Endothelial cell of umbilical vein (primary cell): ENCODE measurements around the gene GIT2. TPM values are rescaled to one million over a fixed set of nuclear protein-coding genes. Genes with fewer than 3 reads are reported as not detected.
"Not testable (repeated sequence)": the region's sequence is repeated elsewhere in the genome, so short reads cannot be mapped to it uniquely, and the experiment has no call there.

Source experiments
- BruUV-seq: library from RNA; stranded (reverse); fragments of 400-500 nt; replicated peaks from 2 replicates; lab custom pipeline; 2021; lab: Mats Ljungman, UMichigan
- CTCF ChIA-PET: fragments of 300-600, 350-600 bp; sonication (Branson Sonifier 250); formaldehyde crosslinking; loops from one replicate; lab custom pipeline; 2021; ENCODE audit warnings: antibody characterized with exemption, inconsistent platforms; lab: Charles Lee
- POLR2A ChIA-PET: fragments of 300-600, 350-600 bp; sonication (Branson Sonifier 250); formaldehyde crosslinking; loops from one replicate; lab custom pipeline; 2021; ENCODE audit warnings: antibody characterized with exemption, inconsistent platforms; lab: Charles Lee
- DNase-seq: peaks from one replicate; pipeline ENCODE4 v3.0.0-alpha.2; 2011; ENCODE audit warnings: low read depth, low spot score
- FAIRE-seq: peaks from 2 replicates; lab custom pipeline; 2011; peaks lifted over from hg19 to GRCh38; lab: Jason Lieb, UNC
- H2AFZ ChIP-seq: 2 replicates; pipeline ENCODE4 v1.6.0; 2012; ENCODE audit warnings: low read depth, low read length, control low read depth, inconsistent platforms
- H3K27ac ChIP-seq: 2 replicates; pipeline ENCODE4 v1.5.1; 2011; ENCODE audit warnings: low read depth, mild to moderate bottlenecking, control low read depth, low read length, moderate library complexity; ENCODE audit not compliant: insufficient read depth
- H3K27me3 ChIP-seq, 2 experiments: 2 replicates each; pipeline versions ENCODE4 v1.6.0 to v1.6.1; 2011; ENCODE audit warnings: low read length in 2 of 2, mixed read lengths in 1 of 2; ENCODE audit not compliant: control insufficient read depth in 2 of 2, insufficient read depth in 2 of 2
- H3K36me3 ChIP-seq, 2 experiments: 2 replicates in 1 of 2; 3 replicates in 1 of 2; pipeline ENCODE4 v1.5.1; 2011; ENCODE audit warnings: low read length in 2 of 2, mild to moderate bottlenecking in 1 of 2, moderate library complexity in 1 of 2; ENCODE audit not compliant: control insufficient read depth in 2 of 2, insufficient read depth in 2 of 2; ENCODE audit errors: extremely low read depth in 1 of 2
- H3K4me1 ChIP-seq: 3 replicates; pipeline ENCODE4 v1.5.1; 2011; ENCODE audit warnings: mild to moderate bottlenecking, low read length; ENCODE audit not compliant: control insufficient read depth, insufficient read depth; ENCODE audit errors: extremely low read depth
- H3K4me2 ChIP-seq: 2 replicates; pipeline ENCODE4 v1.6.1; 2011; ENCODE audit warnings: low read length, control low read depth, mixed read lengths; ENCODE audit not compliant: insufficient read depth
- H3K4me3 ChIP-seq, 3 experiments: fragments of 200-600 bp in 1 of 3; sonication (generic), shearing (Covaris generic) in 1 of 3; replicated peaks in 1 of 3; 2 replicates each; pipeline ENCODE4 v1.5.1; 2011 to 2016; ENCODE audit warnings: control low read depth in 3 of 3, low read length in 3 of 3, mild to moderate bottlenecking in 2 of 3, inconsistent platforms in 1 of 3, low read depth in 1 of 3, moderate library complexity in 1 of 3; ENCODE audit not compliant: insufficient read depth in 1 of 3
- H3K79me2 ChIP-seq: 2 replicates; pipeline ENCODE4 v1.6.0; 2012; ENCODE audit warnings: low read length, inconsistent platforms; ENCODE audit not compliant: control insufficient read depth, insufficient read depth
- H3K9ac ChIP-seq: replicated peaks from 2 replicates; pipeline ENCODE3; 2011; ENCODE audit warnings: low read length, control low read depth; ENCODE audit not compliant: insufficient read depth; ENCODE audit errors: extremely low read depth
- H3K9me1 ChIP-seq: replicated peaks from 3 replicates; pipeline ENCODE4 v1.6.0; 2011; ENCODE audit warnings: mild to moderate bottlenecking, low read length; ENCODE audit not compliant: control insufficient read depth, insufficient read depth; ENCODE audit errors: extremely low read depth
- H3K9me3 ChIP-seq: replicated peaks from 2 replicates; pipeline ENCODE4 v1.5.1; 2012; ENCODE audit warnings: low read length, inconsistent platforms; ENCODE audit not compliant: control insufficient read depth, insufficient read depth
- H4K20me1 ChIP-seq: replicated peaks from 2 replicates; pipeline ENCODE3; 2011; ENCODE audit warnings: mild to moderate bottlenecking, low read length; ENCODE audit not compliant: control insufficient read depth, insufficient read depth; ENCODE audit errors: extremely low read depth
- EZH2 ChIP-seq: IDR thresholded peaks from 2 replicates; pipeline ENCODE4 v1.6.1; 2012; ENCODE audit warnings: borderline replicate concordance, low read depth, mild to moderate bottlenecking, moderate library complexity, low read length, inconsistent platforms; ENCODE audit not compliant: severe bottlenecking
- GATA2 ChIP-seq: IDR thresholded peaks from 2 replicates; pipeline ENCODE4 v1.7.0; 2011; ENCODE audit warnings: low read depth, mild to moderate bottlenecking, moderate library complexity, mixed read lengths, low read length; ENCODE audit not compliant: insufficient read length, insufficient read depth
- MAX ChIP-seq: IDR thresholded peaks from 2 replicates; pipeline ENCODE4 v1.6.1; 2011; ENCODE audit not compliant: insufficient read depth, insufficient read length
- POLR2AphosphoS5 ChIP-seq: IDR thresholded peaks from 2 replicates; pipeline ENCODE4 v1.6.1; 2012; ENCODE audit warnings: low read depth, mild to moderate bottlenecking, control low read depth, low read length, moderate library complexity; ENCODE audit not compliant: insufficient read depth
- dilution Hi-C: fragments of 300-500 bp; cut with MboI; formaldehyde crosslinking; loops from one replicate; pipeline ENCODE4 v1.15.0; 2019; ENCODE audit warnings: low sequenced_read_pairs; ENCODE audit not compliant: extremely low pct_ligation_motif_present
- intact Hi-C: fragments of 100-400 bp; cut with micrococcal nuclease; formaldehyde crosslinking; loops from one replicate; pipeline ENCODE4 v1.10.0; 2022
- polyA plus RNA-seq, 4 experiments: library from polyadenylated mRNA; depleted of rRNA in 3 of 4; stranded (reverse) in 3 of 4; unstranded in 1 of 4; fragments of >200 nt; gene quantifications; 2 replicates each; pipeline versions ENCODE4 v1.2.1 to v1.2.3, GENCODE V29; 2011 to 2012; ENCODE audit warnings: missing spikeins in 1 of 4
- total RNA-seq: library from RNA; stranded (reverse); gene quantifications from 2 replicates; pipeline ENCODE4 v1.2.3, GENCODE V29; 2021

Gene GIT2
- total and polyA plus RNA-seq, 2 donors (not counting 3 experiments of a cell fraction or from before 2014, with no cell fraction given): 37.3 to 77.2 TPM

GRCh38 chr12:110010853-110011723 is 14.9 kb upstream of the GIT2 start:
- Histone ChIP-seq H3K9ac (no peak overlapping the region), H3K79me2 (peaks cover 3% of the 10 kb centered on the region), H3K4me1 (peaks cover 6% of the 10 kb centered on the region), H3K4me2 (no peak overlapping the region), H3K9me3 (no peaks in the 10 kb centered on the region), H2AFZ (no peak overlapping the region), H3K27me3 (no peaks in the 10 kb centered on the region), H3K36me3 (no peaks in the 10 kb centered on the region), H3K4me3 (no peak overlapping the region), H4K20me1 (no peaks in the 10 kb centered on the region), H3K27ac (no peak overlapping the region), H3K9me1 (no peaks in the 10 kb centered on the region)
- dilution Hi-C loops: no loop called here
- intact Hi-C loops: no loop called here
- CTCF ChIA-PET: interaction anchor here (0.6 kb wide), 1 partner anchor 13 kb away, joined by 3 read pairs; no protein-coding TSS in a partner anchor
- POLR2A ChIA-PET: no interaction called here
- FAIRE-seq: peak; percentile 24
- BruUV-seq: no TSS peak
- DNase-seq: no peak
- TF ChIP-seq GATA2 (no peak), EZH2 (no peak), POLR2AphosphoS5 (no peak), MAX (no peak)

GRCh38 chr12:110008681-110009398 is 12.7 kb upstream of the GIT2 start:
- H3K27me3 ChIP-seq, FAIRE-seq, H3K9me1 ChIP-seq, dilution Hi-C loops, H3K27ac ChIP-seq, H3K4me1 ChIP-seq, DNase-seq, H3K4me3 ChIP-seq, H3K4me2 ChIP-seq, intact Hi-C loops, H3K9ac ChIP-seq, H3K79me2 ChIP-seq, POLR2A ChIA-PET, H3K9me3 ChIP-seq, H3K36me3 ChIP-seq, CTCF ChIA-PET, H2AFZ ChIP-seq, H4K20me1 ChIP-seq, BruUV-seq: not testable (repeated sequence)
